Stimulated activated CD4-positive, alpha-beta T cell treated with anti-CD3 and anti-CD28 coated beads, Interleukin-4, amount 100 ng/mL, for 24 hours (primary cell): ENCODE data around the gene ATP5F1D.

ENCODE experiments used
- DNase-seq: peaks from one replicate; pipeline ENCODE4 v3.0.0-alpha.2; 2020

Gene ATP5F1D

DNA sequence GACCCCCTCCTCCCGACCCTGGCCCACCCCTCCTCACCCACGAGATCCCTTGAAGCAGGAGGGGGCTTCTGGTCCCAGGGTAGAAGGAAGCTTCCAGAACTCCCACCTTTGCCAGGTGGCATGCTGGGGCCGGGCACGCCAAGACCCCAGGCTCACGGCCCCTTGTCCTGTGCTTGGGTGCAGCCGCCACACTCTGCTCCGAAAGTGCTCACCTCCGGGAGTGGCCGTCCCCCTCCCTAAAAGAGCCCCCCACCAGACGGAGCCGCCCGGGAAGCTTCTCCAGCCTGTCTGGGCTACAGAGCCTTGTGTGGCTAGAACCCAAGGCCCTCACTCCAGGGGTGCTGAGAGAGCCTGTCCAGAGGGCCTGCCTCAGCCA is 42.4 kb downstream of the ATP5F1D start:
- no peak for DNase-seq

DNA sequence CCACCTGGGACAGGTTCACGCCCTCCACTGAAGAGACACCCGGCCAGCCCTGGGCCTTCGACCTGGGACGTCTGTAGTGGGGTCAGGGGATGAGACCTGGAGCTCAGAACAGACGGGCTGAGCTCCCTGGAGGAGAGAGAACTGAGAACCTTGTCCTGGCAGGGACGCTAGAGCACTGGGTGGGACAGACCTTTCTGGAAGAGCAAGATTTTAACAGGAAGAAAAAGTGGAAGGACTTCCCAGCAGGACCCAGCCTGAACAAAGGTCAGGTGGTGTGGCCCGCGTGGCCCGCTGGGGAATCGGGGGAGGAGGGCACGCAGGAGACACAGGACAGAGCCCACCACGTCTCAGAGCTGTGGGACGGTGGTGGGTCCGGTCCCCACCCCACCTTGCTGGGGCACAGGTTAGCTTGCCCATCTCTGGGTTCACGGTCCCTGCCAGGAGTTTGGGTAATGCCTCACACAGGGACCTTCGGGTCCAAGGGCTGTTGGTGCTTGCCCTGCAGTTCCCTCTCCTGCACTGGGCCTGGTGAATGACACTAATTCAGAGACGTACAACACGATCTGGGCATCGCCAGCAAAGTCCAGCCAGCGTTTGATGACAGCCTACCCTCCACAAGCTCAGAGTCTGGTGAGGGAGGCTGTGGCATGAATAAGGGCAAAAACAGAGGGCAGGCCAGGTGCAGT is 42.9 kb downstream of the ATP5F1D start:
- DNase-seq, result no peak

DNA sequence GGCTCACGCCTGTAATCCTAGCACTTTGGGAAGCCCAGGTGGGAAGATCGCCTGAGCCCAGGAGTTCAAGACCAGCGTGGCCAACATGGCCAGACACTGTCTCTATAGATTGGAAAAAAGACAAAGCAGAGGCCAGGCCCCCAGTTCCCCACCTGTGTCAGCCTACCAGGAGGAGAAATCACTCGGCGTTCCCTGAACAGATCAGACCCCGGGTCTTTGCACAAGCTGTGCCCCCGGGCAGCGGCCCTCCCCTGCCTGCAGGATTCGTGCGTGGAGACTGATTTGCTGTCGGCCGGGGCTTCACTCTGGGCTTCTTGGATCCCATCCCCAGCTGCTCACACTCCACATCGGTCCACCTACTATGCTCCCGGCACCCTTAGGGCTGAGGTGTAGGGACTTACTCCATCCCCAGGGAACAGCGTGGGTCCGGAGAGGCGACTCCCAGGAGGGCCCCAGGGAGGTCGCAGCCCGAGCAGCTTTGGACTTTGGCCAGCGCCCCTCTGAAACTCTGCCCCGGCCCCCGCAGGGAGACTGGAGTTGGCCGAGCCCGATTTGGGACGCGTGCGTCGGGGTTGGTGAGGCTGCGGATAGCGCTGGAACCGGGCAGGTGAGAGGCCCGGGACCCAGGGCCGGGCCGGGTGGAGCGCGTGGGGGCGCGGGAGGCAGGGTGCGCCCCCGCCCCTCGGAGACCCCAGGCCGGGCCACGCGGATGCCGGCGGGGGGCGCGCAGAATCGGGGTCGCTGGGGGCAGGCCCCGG is 43.6 kb downstream of the ATP5F1D start:
- no peak for DNase-seq

DNA sequence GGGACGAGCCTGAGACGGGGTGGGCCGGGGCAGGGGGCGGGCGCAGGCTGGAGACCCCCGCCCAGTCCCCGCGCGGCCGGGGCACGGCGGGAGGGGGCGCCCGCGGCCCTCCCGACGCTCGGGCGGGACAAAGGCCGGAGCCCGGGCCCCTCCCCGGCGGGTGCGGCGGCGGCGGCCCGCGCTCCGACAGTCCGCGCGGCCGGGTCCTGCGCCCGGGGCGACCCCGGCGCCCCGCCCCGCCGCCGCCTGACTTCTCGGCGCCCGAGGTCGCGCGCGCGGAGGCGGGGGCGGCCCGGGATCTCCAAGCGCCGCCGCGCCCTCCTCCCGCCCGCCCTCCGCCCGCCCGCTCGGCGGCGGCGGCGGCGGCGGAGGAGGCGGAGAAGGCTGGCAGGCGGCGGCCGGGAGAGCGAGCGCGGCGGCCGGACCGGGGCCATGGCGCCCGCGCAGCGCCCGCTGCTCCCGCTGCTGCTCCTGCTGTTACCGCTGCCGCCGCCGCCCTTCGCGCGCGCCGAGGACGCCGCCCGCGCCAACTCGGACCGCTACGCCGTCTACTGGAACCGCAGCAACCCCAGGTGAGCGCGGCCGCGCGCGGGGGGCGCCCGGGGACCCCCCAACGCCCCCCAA is 44.3 kb downstream of the ATP5F1D start, which contains the start of gene EFNA2:
TSS of gene EFNA2 (plus strand) at position 137 of the 624 bp plus-strand sequence. CDS start at position 433, 296 bp downstream.
- DNase-seq, result no peak

DNA sequence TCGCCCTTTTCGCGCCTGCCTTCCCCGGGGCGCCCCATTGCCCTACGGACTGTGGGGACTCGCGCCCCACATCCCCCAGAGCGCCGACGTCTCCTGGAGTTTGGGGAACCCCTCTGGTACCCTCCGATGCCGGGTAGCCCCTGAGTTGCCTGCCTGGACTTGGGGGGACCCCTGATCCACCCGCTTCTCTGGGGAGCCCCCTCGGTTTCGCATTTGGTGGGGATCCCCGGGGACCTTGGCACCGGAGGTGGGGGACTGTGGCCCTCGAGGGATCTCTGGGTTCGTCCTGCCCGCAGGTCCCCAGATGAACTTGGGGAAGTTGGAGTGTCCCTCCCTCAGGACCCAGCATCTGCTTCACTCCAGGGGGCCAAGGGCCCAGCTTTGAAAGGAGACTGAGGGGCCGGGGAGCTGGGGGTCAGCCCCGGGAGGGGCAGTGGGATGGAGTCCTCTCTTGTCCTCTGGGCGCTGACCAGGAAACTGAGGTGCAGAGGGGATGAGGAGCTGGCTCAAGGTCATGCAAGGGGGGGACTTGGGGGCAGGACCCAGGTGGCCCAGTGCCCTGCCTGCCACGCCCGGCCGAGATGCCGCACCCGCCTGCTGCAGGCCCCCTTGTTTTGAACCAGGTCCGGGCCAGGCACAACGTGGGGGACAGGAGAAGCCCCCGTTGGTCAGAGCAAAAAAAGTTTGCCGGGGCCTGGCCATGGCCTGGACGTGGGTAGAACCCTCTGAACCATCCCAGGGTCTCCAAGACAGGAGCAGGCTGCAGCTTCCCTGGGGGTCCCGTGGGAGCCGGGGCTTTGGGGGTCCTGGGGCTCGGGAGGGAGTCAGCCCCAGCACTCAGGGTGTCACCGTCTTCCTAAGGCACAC is 45.2 kb downstream of the ATP5F1D start:
- no peak for DNase-seq

DNA sequence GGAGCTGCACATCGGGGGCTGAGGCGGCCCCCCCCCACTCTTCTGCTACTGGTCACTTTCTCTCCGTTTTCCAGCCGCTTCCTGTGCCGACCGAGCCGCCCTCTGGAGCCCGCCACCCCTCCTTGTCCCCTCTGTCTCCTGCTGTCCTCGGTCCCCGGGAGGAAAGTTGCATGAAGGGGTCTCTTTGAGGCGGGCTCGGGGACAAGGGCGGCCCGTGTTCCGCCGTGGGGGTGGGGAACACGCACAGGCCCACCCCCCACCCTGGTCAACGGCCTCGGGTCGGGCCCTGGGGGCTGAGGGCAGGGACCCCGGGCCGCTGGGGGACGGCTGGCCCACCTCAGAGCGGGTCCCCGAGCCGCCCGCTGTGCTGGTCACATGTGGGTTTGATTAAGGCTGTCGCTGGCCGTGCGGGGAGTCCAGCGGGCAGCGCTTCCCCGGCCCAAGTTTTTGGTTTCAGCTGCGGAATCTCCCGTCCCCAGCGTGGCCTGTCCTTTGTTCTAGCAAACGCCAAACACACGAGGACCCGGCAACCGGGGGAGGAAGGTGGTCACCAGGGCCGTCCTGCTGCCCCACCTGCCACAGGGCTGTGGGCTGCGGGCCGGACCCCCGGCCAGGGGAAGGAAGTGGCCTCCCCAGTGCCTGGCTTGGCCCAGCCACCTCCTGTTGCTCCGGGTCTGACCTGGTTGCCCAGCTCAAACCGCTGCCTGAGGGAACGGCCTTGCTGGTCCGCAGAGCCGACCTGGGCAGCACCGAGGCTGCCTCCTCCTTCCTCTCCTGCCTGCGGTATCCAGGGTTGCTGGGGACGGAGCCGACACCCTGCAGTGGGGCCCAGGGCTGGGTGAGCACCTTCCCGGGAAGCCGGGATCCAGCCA is 46.0 kb downstream of the ATP5F1D start:
- no peak for DNase-seq

DNA sequence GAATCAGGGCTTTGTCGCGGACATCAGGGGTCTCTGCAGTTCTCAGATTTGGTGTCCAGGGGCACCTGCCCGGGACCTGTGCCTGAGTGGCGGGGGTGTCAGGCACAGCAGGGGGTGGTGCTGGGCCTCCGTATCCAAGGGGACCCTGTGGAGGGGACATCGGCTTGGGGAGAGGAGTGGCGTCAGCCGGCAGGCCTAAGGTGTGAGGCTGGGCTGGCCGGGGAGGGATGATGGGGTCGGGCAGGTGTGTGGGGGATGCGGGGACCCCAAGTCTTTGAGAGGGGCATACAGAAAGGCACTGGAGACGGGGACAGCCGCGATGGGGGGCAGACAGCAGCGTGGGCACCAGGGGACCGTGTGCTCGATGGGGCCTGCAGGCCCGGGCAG is 46.7 kb downstream of the ATP5F1D start:
- DNase-seq, result no peak

DNA sequence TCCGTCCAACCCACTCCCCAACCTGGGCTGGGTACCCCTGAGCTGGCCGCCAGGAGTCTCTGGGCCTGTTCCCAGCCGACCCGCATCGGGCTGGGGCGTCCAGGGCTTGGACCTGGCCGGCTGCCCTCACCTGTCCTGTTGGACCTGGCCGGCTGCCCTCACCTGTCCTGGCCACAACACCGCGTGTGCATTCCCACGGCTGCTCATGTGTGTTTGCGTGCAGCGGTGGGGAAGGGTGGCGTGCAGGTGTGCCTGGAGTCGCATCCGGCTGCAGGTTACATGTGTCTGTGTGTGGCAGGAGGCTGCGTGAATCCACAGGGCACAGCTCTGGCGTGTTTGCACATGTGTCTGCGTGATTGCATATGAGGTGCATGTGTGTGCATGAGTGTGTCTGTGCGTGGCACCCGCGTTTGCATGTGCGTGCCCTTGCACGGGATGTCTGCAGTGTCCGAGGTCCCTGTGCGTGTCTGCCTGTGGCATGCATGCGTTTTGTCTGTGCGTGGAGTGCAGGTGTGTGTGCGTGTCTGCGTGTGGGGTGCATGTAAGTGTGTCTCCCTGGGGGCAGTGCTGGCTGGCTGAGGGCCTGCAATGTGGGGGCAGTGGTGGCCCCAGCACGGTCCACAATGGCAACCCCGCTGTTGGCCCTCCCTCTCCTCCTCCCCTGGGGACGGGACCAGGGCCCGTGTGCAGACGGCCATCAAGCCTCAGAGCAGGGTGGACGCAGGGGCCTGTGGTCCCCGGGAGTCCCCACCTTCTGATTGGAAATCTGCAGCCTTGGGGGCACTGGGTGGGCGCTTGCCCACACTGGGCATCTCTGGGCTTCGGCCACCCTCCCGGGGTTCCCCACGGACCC is 47.5 kb downstream of the ATP5F1D start:
- DNase-seq, result no peak

DNA sequence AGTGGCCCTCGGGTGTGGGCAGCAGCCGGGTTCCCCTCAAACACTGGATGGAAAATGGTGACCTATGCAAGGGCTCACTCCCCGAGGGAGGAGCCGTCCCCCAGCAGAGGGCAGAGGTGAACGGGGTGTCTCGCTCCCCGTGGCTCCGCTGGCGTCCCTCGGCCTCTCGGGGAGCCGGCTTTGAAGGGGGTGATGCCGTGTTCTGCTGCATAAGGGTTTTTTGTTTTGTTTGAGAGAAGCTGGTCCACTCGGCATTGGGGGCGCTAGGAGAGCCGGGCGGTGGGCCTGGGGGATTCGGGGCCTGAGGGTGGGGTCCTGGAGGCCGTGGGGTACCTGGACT is 48.1 kb downstream of the ATP5F1D start:
- DNase-seq, result no peak

DNA sequence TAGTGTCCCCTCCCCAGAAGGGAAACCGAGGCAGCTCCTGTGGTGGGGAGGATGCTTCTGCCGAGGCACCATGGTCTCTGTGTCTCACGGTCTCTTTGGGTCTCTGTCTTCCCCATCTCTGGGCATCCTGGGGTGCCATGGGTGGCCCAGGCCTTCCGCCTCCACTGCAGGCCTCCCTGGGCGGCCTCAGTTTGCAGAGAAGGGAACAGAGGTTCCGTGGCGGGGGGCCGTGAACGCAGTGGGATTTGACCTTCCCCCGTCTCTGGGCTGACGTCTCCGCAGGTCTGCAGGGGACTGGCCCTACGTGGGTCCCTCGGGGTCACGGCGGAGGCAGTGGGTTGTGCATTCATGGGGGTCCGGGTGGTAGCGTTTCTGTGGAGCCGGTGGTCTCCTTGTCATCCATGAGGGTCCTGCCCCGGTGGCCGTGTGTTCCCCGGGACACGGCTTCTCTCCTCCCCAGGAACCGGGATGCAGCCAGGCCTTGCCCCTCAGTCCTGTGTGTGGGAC is 48.7 kb downstream of the ATP5F1D start:
- no peak for DNase-seq

DNA sequence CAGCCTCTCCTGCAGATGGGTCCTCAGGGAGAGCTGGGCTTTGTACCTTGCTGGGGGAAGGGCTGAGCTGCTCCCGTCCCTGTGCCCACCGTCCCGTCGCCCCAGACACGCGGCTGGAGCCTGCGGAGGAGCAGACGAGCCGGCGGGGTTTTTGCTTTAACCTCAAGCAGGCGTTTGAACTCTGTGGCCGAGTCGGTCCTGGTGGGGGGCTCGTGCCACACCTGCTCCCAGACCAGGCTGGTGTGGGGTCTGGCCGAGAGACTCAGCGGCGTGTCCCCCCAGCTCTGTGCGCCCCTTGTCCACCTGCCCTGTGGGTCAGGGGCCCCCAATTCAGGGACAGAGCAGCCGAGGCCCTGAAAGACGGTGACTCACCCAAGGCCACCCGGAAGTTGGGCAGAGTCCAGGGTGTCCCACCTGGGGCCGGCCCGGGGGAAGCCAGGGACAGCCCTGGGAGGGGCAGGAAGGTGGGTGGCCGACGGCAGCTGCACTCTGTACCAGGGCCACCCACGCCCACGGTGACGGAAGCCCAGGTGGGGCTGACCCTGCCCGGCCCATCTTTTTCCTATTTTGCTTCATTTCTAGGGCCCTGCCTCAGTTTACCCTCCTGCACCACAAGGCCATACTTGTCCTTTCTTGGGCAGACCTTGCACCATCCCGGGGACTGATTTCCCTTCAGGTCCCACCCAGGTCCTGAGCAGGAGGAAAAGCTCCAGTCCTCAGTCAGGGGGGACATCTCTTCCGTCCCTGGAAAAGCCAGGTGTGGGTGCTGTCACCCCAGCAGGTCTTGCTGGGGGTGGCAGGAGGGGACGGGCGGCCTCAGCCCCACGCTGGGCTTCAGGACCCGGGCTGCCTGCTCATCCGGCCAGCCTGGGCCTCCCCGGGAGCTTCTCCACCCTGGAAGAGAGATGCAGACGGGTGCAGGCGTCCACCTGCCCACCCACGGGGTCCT is 49.4 kb downstream of the ATP5F1D start:
- no peak for DNase-seq

DNA sequence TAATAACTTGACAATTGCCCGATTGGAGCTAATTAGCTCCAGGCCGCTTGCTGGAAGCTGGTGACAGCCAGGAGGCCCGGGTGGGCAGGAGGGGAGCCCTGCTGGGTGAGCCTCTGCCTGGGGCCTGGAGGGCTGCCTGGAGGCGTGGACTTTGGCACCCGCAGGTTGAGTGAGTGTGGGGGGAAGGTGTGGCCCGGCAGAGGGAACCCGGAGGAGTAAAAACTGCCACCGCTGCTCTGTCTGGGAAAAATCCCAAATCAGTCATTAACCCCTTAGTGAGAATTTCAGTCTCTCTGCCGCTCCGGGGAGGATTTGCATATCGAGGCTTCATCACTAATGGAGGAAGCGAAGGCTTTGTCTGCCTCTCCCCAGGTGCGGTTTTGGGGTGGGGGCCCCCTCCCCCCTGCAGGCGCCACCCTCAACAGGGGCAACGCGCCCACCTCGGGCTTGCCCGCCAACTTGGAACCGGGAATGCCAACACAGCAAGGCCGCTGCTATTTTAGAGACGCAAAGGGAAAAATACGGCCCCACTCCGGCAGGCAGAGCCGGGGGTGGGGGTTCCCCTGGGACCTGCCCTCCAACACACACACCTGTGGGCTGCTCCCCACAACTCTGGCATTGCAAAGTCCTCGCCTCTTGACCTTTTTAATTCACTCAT is 50.3 kb downstream of the ATP5F1D start:
- DNase-seq, result no peak

DNA sequence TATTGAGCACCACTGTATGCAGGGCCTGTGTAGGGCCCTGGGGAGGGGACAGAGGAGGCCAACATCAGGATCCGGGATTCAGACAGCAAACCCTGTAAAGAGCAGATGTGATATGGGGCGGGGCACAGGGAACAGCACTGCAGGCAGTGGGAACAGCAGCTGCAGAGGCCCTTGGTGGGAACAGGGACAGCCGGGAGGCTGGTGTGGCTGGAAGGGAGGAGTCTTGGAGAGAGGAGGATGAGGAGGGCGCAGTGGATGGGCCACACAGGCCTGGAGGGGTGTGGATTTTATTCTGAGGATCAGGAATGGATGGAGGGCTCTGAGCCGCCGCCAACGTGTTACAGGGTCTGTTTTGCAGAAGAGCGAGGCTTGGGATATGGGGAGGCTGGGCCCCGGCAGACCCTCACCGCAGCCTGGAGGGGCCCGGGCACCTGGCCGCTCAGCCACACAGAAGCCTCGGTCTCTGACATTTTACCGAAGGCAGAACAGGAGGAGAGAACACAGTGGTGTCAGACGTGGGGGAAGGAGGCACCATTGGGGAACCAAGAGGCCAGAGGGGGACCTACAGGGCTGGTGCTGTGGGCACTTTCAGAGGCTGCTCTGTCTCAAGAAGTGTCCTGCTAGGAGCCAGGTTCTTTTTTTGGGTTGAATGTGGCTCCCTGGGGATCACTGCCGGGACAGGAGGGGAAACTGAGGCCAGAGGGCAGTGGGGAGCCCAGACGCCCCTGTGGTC is 51.0 kb downstream of the ATP5F1D start:
- DNase-seq, result no peak

DNA sequence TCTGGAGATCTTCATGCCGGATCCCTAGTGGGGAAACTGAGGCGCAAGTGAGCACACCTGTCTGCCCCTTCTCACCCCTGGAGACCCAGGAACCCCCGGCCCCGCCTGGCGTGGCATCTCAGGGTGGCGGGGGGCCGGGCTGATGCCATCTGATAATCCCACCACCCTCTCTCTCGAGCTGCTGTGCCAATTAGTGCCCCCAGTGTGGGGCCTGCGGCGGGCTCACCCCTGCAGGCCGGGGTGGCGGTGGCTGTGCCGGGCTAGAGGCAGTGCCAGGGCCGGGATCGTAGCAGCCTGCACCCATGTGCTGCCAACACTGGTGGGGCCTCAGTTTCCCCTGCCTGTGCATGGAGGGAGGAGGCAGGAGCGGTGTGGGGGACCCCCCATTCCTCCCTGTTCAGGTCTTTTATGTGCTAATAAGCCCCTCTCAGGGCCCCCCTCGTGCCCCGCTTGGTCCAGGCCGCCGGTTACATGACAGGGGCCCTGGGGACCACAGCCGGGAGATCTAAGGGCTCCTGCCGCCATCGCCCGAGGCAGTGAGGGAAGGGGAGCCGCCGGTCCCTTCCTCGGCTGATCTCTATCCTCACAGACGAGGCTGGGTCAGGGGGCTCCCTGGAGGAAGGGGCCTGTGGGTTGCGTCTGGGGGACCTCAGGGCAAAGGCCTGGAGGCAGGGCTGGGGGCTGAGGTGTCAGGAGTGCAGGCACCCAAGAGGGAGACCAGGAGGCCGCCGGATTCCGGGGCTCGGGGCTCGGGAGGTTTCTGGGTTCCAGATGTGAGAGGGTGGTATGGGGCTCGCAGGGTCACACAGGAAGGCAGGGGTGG is 52.4 kb downstream of the ATP5F1D start:
- DNase-seq, result no peak
